ENCODE measurements around the gene APOBR. TPM values are rescaled to one million over a fixed set of nuclear protein-coding genes. Genes with fewer than 3 reads are reported as not detected.

APOBR gene
- total and polyA plus RNA-seq, 2 of the 13 experiments (the other 11 are each of a cell fraction or from before 2014, with no cell fraction given), result 0.03 TPM; not detected in 1

GRCh38 chr16:28528463-28528867, 34.0 kb downstream of the APOBR start (continued):
- no peak for TF ChIP-seq MLX (CRISPR knock-in tag; IDR thresholded peaks at IDR 0.05)
- no peak for TF ChIP-seq ZNF724P (CRISPR knock-in tag; IDR thresholded peaks at IDR 0.05; ENCODE audit: borderline replicate concordance)
- 0 out of 2 replicates have a peak, but pooled peaks have one; percentile 17 for TF ChIP-seq DRAP1 (CRISPR knock-in tag; IDR thresholded peaks at IDR 0.05)
- no peak for TF ChIP-seq ZBTB39 (CRISPR knock-in tag; IDR thresholded peaks at IDR 0.05)
- no peak for TF ChIP-seq REXO4 (CRISPR knock-in tag; IDR thresholded peaks at IDR 0.05; ENCODE audit: borderline replicate concordance)
- no peak for TF ChIP-seq TMF1 (CRISPR knock-in tag; IDR thresholded peaks at IDR 0.05; ENCODE audit: low read depth)
- 0 out of 2 replicates have a peak, but pooled peaks have one; percentile 75 for TF ChIP-seq THYN1 (CRISPR knock-in tag; IDR thresholded peaks at IDR 0.05; ENCODE audit: borderline replicate concordance, low read depth)
- TF ChIP-seq ZNF512B (CRISPR knock-in tag; IDR thresholded peaks at IDR 0.05; ENCODE audit: borderline replicate concordance), result no peak
- no peak for TF ChIP-seq NAIF1 (CRISPR knock-in tag; IDR thresholded peaks at IDR 0.05; ENCODE audit: borderline replicate concordance)
- TF ChIP-seq TRIM24 (CRISPR knock-in tag; IDR thresholded peaks at IDR 0.05), result no peak
- no peak for TF ChIP-seq RORA (CRISPR knock-in tag; IDR thresholded peaks at IDR 0.05)
- TF ChIP-seq DR1 (CRISPR knock-in tag; IDR thresholded peaks at IDR 0.05), result no peak
- no peak for TF ChIP-seq PITX1 (CRISPR knock-in tag; IDR thresholded peaks at IDR 0.05)
- no peak for TF ChIP-seq ZMAT3 (CRISPR knock-in tag; conservative IDR thresholded peaks at IDR 0.05)
- TF ChIP-seq ELF4 (CRISPR knock-in tag; IDR thresholded peaks at IDR 0.05; ENCODE audit: borderline replicate concordance), result no peak
- TF ChIP-seq NFATC3 (CRISPR knock-in tag; IDR thresholded peaks at IDR 0.05), result 0 out of 2 replicates have a peak, but pooled peaks have one; percentile 51
- no peak for TF ChIP-seq GABPB1 (CRISPR knock-in tag; IDR thresholded peaks at IDR 0.05)
- 0 out of 2 replicates have a peak, but pooled peaks have one; percentile 38 for TF ChIP-seq ZNF557 (CRISPR knock-in tag; IDR thresholded peaks at IDR 0.05)
- no peak for TF ChIP-seq ZNF737 (CRISPR knock-in tag; IDR thresholded peaks at IDR 0.05; ENCODE audit: borderline replicate concordance)
- TF ChIP-seq ATF7-NPFF (CRISPR knock-in tag; IDR thresholded peaks at IDR 0.05; ENCODE audit: low read depth), result no peak
- TF ChIP-seq NFE2L1 (CRISPR knock-in tag; IDR thresholded peaks at IDR 0.05; ENCODE audit: borderline replicate concordance), result no peak
- TF ChIP-seq ZNF614 (CRISPR knock-in tag; IDR thresholded peaks at IDR 0.05; ENCODE audit: borderline replicate concordance), result no peak
- TF ChIP-seq ZNF616 (CRISPR knock-in tag; IDR thresholded peaks at IDR 0.05; ENCODE audit: low read depth), result no peak
- TF ChIP-seq ZNF878 (CRISPR knock-in tag; IDR thresholded peaks at IDR 0.05), result peak; percentile 25; the same call in 1 of the 2 replicates
- no peak for TF ChIP-seq NFIB (CRISPR knock-in tag; IDR thresholded peaks at IDR 0.05; ENCODE audit: borderline replicate concordance)
- no peak for TF ChIP-seq ZSCAN22 (CRISPR knock-in tag; IDR thresholded peaks at IDR 0.05)

Data from HepG2 (cell line).